Activated naive CD4-positive, alpha-beta T cell treated with anti-CD3 and anti-CD28 coated beads for 36 hours (primary cell): ENCODE data around the gene NLGN2. TPM values are rescaled to one million over a fixed set of nuclear protein-coding genes. Genes with fewer than 3 reads are reported as not detected.
"Not testable (repeated sequence)": the region's sequence is repeated elsewhere in the genome, so short reads cannot be mapped to it uniquely, and the experiment has no call there.

Experiments
- CTCF ChIA-PET: fragments of 350-600 bp; sonication (Branson Sonifier 250); formaldehyde crosslinking; loops from one replicate; lab custom pipeline; 2021; ENCODE audit warnings: antibody characterized with exemption; lab: Charles Lee
- DNase-seq: peaks from one replicate; pipeline ENCODE4 v3.0.0-alpha.2; 2020
- H3K27ac Mint-ChIP-seq: one replicate; pipeline ENCODE4 v1.8.0; 2021; ENCODE audit warnings: mild to moderate bottlenecking, mixed read lengths
- H3K27me3 Mint-ChIP-seq: one replicate; pipeline ENCODE4 v1.8.0; 2021; ENCODE audit warnings: low read depth, mixed read lengths
- H3K36me3 Mint-ChIP-seq: one replicate; pipeline ENCODE4 v1.8.0; 2021; ENCODE audit warnings: low read depth, mixed read lengths
- H3K4me1 Mint-ChIP-seq: one replicate; pipeline ENCODE4 v1.8.0; 2021; ENCODE audit warnings: low read depth, mixed read lengths
- H3K4me3 Mint-ChIP-seq: one replicate; pipeline ENCODE4 v1.8.0; 2021; ENCODE audit warnings: mild to moderate bottlenecking, moderate library complexity, mixed read lengths
- H3K9me3 Mint-ChIP-seq: one replicate; pipeline ENCODE4 v1.8.0; 2021; ENCODE audit warnings: mixed read lengths
- intact Hi-C: fragments of 100-400 bp; cut with micrococcal nuclease; formaldehyde crosslinking; loops from one replicate; pipeline ENCODE4 v1.15.1; 2023
- total RNA-seq, 2 experiments: library from RNA; stranded (reverse); gene quantifications; one replicate each; pipeline ENCODE4 v1.2.3, GENCODE V29; 2021

The NLGN2 gene
- 1 to 10 TPM; 7.7 to 8.9 TPM for total RNA-seq

DNA sequence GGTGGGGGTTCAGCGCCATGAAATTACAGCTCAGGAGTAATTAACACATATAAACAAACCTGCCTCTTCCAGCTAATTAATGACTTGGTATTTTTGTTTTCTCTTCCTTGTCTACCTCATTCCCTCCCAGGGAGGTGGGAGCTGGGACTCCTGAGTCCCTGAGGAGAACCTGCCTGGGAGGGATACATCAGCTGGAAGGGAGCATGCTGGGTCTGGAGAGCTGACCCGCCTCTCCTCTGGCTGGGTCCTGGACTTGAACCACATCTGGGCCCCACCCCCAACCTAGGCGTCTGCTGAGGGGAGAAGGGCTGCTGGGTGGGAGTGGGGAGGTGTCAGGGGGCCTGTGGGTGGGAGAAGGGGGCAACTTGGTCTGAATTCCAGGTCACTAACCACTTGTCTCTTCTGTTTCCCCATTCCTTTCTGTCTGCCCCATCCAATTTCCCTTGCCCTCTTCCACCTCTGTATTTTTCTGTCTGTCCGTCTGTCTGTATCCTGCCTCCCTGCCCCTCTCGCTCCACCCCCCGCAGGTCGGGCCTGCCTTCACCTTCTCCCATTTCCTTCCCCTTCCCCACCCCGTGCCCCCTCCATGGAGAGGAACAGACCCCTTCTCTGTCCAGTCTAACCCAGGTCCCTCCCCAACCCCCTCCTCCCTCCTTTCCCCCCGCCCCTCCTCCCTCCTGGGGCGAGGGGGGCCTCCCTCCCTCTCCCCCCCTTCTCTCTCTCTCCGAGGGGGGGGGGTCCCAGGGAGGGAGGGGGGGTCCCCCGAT, at the start of gene NLGN2:
Gene NLGN2 (plus strand): TSS at position 361 of the 767 bp plus-strand sequence. CDS start 411 bp downstream, outside the sequence.
- CTCF ChIA-PET: no interaction called here
- Mint-ChIP-seq H3K4me3 (peak within 1 kb of the TSS; percentile 43), H3K4me1 (peaks cover 18% of the 10 kb centered on the region), H3K9me3 (no peaks in the 10 kb centered on the region), H3K27me3 (peaks cover 2% of the 10 kb centered on the region), H3K36me3 (no peaks in the 10 kb centered on the region), H3K27ac (no peak within 1 kb of the TSS)
- intact Hi-C loops: no loop called here
- no peak for DNase-seq

DNA sequence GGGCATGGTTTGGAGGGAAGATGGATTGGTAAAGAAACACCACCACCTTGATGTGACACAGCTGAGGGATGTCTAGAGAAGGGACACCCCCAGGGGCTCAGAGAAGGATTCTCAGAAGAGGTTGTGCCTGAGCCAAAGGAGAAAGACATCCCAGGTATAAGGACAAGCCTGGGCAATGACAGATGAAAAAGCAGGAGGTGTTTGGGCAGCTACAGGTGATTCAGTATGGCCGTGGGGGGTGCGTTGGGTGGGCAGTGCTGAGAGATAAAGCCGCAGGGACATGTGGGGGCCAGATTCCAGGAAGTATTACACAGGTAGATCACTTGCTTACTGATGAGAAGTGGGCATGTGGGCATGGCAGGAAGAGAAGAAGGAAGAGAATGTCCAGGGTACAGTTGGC, 45.7 kb upstream of the NLGN2 start:
- DNase-seq: no peak
- CTCF ChIA-PET: interaction anchor here (1.3 to 1.4 kb wide), 2 partner anchors 124 to 326 kb away, joined by 3 to 5 read pairs; partner anchors contain the start of gene WRAP53
- H3K9me3 Mint-ChIP-seq: no peaks in the 10 kb centered on the region
- H3K36me3 Mint-ChIP-seq: no peaks in the 10 kb centered on the region
- intact Hi-C loops: no loop called here
- no peaks in the 10 kb centered on the region for H3K4me1 Mint-ChIP-seq
- H3K4me3 Mint-ChIP-seq: no peak overlapping the region
- no peaks in the 10 kb centered on the region for H3K27me3 Mint-ChIP-seq
- H3K27ac Mint-ChIP-seq: no peak overlapping the region

- Mint-ChIP-seq H3K4me1 (no peaks in the 10 kb centered on the region), H3K36me3 (no peaks in the 10 kb centered on the region), H3K27me3 (no peaks in the 10 kb centered on the region), H3K4me3 (no peak overlapping the region), H3K9me3 (no peaks in the 10 kb centered on the region), H3K27ac (no peak overlapping the region)
- CTCF ChIA-PET: no interaction called here
- DNase-seq: no peak
- intact Hi-C loops: no loop called here
Observed at GRCh38 chr17:7363311-7363710, 44.3 kb upstream of the NLGN2 start.

- H3K9me3 Mint-ChIP-seq, H3K4me3 Mint-ChIP-seq, intact Hi-C loops, H3K4me1 Mint-ChIP-seq, H3K27ac Mint-ChIP-seq, CTCF ChIA-PET, H3K27me3 Mint-ChIP-seq, DNase-seq, H3K36me3 Mint-ChIP-seq: not testable (repeated sequence)
Observed at GRCh38 chr17:7365963-7366362, 41.7 kb upstream of the NLGN2 start.

- Mint-ChIP-seq H3K36me3 (no peaks in the 10 kb centered on the region), H3K9me3 (no peaks in the 10 kb centered on the region), H3K4me1 (no peaks in the 10 kb centered on the region), H3K27me3 (peaks cover 2% of the 10 kb centered on the region), H3K27ac (no peak overlapping the region), H3K4me3 (no peak overlapping the region)
- intact Hi-C loops: no loop called here
- CTCF ChIA-PET: interaction anchor here (1.5 kb wide), 1 partner anchor 11 kb away, joined by 5 read pairs; no protein-coding TSS in a partner anchor
- no peak for DNase-seq
Observed at GRCh38 chr17:7367083-7367482, 40.6 kb upstream of the NLGN2 start.

DNA sequence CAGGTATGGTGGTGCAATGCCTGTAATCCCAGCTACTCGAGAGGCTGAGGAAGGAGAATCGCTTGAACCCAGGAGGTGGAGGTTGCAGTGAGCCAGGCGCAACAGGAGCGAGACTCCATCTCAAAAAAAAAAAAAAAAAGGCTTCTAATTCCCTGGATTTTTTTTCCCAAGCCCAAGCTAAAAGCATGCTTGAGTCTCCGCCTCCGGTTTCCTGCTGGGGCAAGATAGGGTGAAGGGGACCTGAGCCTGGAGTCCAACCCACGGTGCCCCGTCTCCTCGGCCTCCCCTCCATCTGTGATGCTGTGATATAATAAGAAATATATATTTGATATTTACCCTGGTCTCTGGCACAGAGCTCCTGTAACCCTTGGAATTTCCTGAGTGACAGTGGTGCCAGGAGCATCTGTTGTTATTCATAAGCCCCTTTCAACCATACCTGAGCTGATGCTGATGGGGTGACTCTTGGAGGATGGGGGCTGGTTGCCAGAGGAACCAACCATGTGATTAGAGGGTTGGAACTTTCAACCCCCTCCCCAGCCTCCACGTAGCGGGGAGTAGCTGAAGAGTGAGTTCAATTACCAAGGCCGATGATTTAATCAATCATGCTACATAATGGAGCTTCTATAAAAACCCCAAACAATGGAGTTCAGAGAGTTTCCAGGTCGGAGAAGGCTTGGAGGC, 39.6 kb upstream of the NLGN2 start:
- H3K36me3 Mint-ChIP-seq: no peaks in the 10 kb centered on the region
- CTCF ChIA-PET: interaction anchor here (1.5 kb wide), 1 partner anchor 12 kb away, joined by 5 read pairs; no protein-coding TSS in a partner anchor
- H3K4me3 Mint-ChIP-seq: no peak overlapping the region
- H3K27ac Mint-ChIP-seq: no peak overlapping the region
- no peaks in the 10 kb centered on the region for H3K9me3 Mint-ChIP-seq
- DNase-seq: no peak
- intact Hi-C loops: no loop called here
- H3K4me1 Mint-ChIP-seq: no peaks in the 10 kb centered on the region
- peaks cover 2% of the 10 kb centered on the region for H3K27me3 Mint-ChIP-seq

DNA sequence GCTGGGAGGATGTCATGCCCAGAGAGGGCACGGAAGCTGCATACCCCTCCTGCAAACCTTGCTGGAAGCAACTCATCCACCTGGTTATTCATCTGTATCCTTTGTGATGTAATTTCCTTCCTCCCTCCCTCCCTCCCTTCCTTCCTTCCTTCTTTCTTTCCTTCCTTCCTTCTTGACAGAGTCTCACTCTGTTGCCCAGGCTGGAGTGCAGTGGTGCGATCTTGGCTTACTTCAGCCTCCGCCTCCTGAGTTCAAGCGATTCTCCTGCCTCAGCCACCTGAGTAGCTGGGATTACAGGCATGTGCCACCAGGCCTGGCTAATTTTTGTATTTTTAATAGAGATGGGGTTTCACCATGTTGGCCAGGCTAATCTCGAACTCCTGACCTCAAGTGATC, 39.0 kb upstream of the NLGN2 start:
- H3K36me3 Mint-ChIP-seq, H3K9me3 Mint-ChIP-seq, H3K4me3 Mint-ChIP-seq, H3K27me3 Mint-ChIP-seq, DNase-seq, H3K27ac Mint-ChIP-seq, intact Hi-C loops, H3K4me1 Mint-ChIP-seq: not testable (repeated sequence)
- CTCF ChIA-PET: interaction anchor here (1.5 kb wide), 1 partner anchor 12 kb away, joined by 5 read pairs; no protein-coding TSS in a partner anchor

GRCh38 chr17:7369825-7370224, 37.8 kb upstream of the NLGN2 start:
- Mint-ChIP-seq H3K27ac (no peak overlapping the region), H3K4me3 (no peak overlapping the region), H3K36me3 (no peaks in the 10 kb centered on the region), H3K27me3 (peaks cover 2% of the 10 kb centered on the region), H3K4me1 (no peaks in the 10 kb centered on the region), H3K9me3 (no peaks in the 10 kb centered on the region)
- no peak for DNase-seq
- CTCF ChIA-PET: interaction anchor here (0.9 to 3.5 kb wide), 2 partner anchors 14 to 45 kb away, joined by 3 to 13 read pairs; no protein-coding TSS in a partner anchor
- intact Hi-C loops: no loop called here

- CTCF ChIA-PET: interaction anchor here (0.5 to 3.5 kb wide), 5 partner anchors 15 to 372 kb away, joined by 3 to 13 read pairs (median 3); no protein-coding TSS in a partner anchor
- Mint-ChIP-seq H3K9me3 (no peaks in the 10 kb centered on the region), H3K36me3 (no peaks in the 10 kb centered on the region), H3K27ac (no peak overlapping the region), H3K4me1 (no peaks in the 10 kb centered on the region), H3K27me3 (peaks cover 2% of the 10 kb centered on the region), H3K4me3 (no peak overlapping the region)
- intact Hi-C loops: no loop called here
- no peak for DNase-seq
Observed at GRCh38 chr17:7370853-7371252, 36.8 kb upstream of the NLGN2 start.

DNA sequence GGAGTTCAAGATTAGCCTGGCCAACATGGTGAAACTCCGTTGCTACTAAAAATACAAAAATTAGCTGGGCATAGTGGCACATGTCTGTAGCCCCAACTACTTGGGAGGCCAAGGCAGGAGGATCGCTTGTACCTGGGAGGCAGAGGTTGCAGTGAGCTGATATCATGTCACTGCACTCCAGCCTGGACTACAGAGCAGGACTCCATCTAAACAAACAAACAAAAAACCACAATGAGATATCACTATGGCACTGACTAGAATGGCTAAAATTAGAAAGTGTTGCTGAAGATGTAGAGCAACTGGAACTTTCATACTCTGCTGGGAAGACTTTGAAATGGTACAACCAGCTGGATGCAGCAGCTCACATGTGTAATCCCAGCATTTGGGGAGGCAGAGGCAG, 33.3 kb upstream of the NLGN2 start:
- Mint-ChIP-seq H3K27me3 (peaks cover 11% of the 10 kb centered on the region), H3K4me3 (no peak overlapping the region), H3K4me1 (no peaks in the 10 kb centered on the region), H3K27ac (no peak overlapping the region), H3K9me3 (peaks cover 3% of the 10 kb centered on the region), H3K36me3 (no peaks in the 10 kb centered on the region)
- CTCF ChIA-PET: no interaction called here
- no peak for DNase-seq
- intact Hi-C loops: no loop called here

DNA sequence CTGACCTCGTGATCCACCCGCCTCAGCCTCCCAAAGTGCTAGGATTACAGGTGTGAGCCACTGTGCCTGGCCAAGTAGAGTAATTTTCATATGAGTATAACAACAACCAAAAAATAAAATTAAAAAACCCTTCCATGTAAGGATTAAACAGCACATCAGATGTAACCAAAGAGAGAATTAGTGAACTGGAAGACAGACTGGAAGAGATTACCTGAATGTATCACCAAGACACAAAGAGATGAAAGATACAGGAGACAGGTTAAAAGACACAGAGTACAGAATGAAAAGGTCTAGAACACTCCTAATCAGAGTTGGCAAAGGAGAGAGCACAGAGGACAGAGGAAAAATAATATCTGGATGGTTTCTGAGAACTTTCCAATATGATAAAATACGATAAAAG, 28.5 kb upstream of the NLGN2 start:
- CTCF ChIA-PET: interaction anchor here (0.5 kb wide), 1 partner anchor 168 kb away, joined by 4 read pairs; no protein-coding TSS in a partner anchor
- intact Hi-C loops: no loop called here
- H3K4me3 Mint-ChIP-seq: no peak overlapping the region
- DNase-seq: no peak
- H3K27ac Mint-ChIP-seq: no peak overlapping the region
- no peaks in the 10 kb centered on the region for H3K36me3 Mint-ChIP-seq
- H3K9me3 Mint-ChIP-seq: peaks cover 3% of the 10 kb centered on the region
- peaks cover 35% of the 10 kb centered on the region for H3K27me3 Mint-ChIP-seq
- no peaks in the 10 kb centered on the region for H3K4me1 Mint-ChIP-seq

GRCh38 chr17:7380321-7380720, 27.3 kb upstream of the NLGN2 start:
- Mint-ChIP-seq H3K27me3 (peaks cover 35% of the 10 kb centered on the region), H3K27ac (no peak overlapping the region)
- CTCF ChIA-PET: interaction anchor here (1.1 kb wide), 1 partner anchor 134 kb away, joined by 3 read pairs; no protein-coding TSS in a partner anchor

More at GRCh38 chr17:7380321-7380720, 27.3 kb upstream of the NLGN2 start:
- peaks cover 4% of the 10 kb centered on the region for H3K4me1 Mint-ChIP-seq
- H3K36me3 Mint-ChIP-seq: no peaks in the 10 kb centered on the region
- H3K4me3 Mint-ChIP-seq: no peak overlapping the region
- intact Hi-C loops: no loop called here
- H3K9me3 Mint-ChIP-seq: peaks cover 3% of the 10 kb centered on the region
- no peak for DNase-seq
